GM06990 (cell line): ENCODE measurements around the gene FTO.

Experiments used
- DNase-seq: peaks from one replicate; pipeline ENCODE4 v3.0.0-alpha.2; 2011; ENCODE audit not compliant: insufficient read length; ENCODE audit errors: extremely low read depth
- H3K27me3 ChIP-seq: replicated peaks from 2 replicates; pipeline ENCODE4 v1.6.0; 2011; ENCODE audit warnings: low read length; ENCODE audit not compliant: control insufficient read depth, insufficient read depth
- H3K36me3 ChIP-seq: 2 replicates; pipeline ENCODE4 v1.5.1; 2011; ENCODE audit warnings: low read length; ENCODE audit not compliant: control insufficient read depth, insufficient read depth
- H3K4me3 ChIP-seq: replicated peaks from 2 replicates; pipeline ENCODE4 v1.5.1; 2011; ENCODE audit warnings: low read depth, mild to moderate bottlenecking, control low read depth, low read length
- TF ChIP-seq, protein P1 (sequence below): IDR thresholded peaks from 2 replicates; pipeline ENCODE4 v1.5.1; 2011; ENCODE audit warnings: low read length, control low read depth, mild to moderate bottlenecking, inconsistent platforms; ENCODE audit not compliant: insufficient read depth, poor library complexity, severe bottlenecking

FTO gene

DNA sequence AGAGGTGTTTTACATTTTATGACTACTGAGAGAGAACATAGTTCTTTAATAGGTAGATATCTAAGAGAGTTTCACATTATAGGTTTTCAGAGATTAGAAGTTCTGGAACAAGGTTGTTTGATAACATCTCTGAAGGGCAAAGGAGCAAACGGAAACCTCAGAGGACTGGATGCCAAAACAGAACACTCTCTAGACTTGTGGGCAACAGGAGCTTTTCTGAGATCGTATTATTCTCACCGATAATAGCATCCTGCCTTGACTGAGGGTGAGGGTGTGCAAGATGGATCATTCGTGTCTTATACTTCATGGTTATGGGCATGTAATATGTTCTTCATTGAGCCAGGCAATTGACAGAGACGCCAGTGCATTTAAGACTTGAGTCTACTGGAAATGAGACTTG is 347.9 kb downstream of the FTO start:
- DNase-seq: no peak
- TF ChIP-seq, protein P1, sequence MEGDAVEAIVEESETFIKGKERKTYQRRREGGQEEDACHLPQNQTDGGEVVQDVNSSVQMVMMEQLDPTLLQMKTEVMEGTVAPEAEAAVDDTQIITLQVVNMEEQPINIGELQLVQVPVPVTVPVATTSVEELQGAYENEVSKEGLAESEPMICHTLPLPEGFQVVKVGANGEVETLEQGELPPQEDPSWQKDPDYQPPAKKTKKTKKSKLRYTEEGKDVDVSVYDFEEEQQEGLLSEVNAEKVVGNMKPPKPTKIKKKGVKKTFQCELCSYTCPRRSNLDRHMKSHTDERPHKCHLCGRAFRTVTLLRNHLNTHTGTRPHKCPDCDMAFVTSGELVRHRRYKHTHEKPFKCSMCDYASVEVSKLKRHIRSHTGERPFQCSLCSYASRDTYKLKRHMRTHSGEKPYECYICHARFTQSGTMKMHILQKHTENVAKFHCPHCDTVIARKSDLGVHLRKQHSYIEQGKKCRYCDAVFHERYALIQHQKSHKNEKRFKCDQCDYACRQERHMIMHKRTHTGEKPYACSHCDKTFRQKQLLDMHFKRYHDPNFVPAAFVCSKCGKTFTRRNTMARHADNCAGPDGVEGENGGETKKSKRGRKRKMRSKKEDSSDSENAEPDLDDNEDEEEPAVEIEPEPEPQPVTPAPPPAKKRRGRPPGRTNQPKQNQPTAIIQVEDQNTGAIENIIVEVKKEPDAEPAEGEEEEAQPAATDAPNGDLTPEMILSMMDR: no peak
- no peak overlapping the region for H3K4me3 ChIP-seq
- H3K36me3 ChIP-seq: no peaks in the 10 kb centered on the region
- H3K27me3 ChIP-seq: no peaks in the 10 kb centered on the region

DNA sequence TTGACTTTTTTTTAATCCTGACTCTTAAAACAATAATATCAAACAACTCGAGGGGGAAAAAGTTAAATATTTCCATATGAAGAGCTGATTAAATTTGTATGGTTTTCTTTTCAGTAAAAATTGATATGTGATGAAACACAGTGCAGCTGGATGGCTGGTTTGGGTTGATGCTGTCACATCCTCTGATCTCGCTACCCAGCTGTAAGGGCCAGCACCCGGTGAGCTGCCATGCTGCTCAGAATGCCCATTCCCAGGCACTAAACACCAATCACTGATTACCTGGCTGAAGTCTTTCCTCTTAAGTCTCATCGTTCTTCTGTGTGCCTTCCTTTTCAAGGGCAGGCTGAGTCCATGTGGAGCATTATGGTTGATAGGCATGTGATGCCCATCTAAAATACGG is 348.3 kb downstream of the FTO start:
- Histone ChIP-seq H3K27me3 (no peaks in the 10 kb centered on the region), H3K4me3 (no peak overlapping the region), H3K36me3 (no peaks in the 10 kb centered on the region)
- TF ChIP-seq, protein P1: no peak
- DNase-seq: no peak

DNA sequence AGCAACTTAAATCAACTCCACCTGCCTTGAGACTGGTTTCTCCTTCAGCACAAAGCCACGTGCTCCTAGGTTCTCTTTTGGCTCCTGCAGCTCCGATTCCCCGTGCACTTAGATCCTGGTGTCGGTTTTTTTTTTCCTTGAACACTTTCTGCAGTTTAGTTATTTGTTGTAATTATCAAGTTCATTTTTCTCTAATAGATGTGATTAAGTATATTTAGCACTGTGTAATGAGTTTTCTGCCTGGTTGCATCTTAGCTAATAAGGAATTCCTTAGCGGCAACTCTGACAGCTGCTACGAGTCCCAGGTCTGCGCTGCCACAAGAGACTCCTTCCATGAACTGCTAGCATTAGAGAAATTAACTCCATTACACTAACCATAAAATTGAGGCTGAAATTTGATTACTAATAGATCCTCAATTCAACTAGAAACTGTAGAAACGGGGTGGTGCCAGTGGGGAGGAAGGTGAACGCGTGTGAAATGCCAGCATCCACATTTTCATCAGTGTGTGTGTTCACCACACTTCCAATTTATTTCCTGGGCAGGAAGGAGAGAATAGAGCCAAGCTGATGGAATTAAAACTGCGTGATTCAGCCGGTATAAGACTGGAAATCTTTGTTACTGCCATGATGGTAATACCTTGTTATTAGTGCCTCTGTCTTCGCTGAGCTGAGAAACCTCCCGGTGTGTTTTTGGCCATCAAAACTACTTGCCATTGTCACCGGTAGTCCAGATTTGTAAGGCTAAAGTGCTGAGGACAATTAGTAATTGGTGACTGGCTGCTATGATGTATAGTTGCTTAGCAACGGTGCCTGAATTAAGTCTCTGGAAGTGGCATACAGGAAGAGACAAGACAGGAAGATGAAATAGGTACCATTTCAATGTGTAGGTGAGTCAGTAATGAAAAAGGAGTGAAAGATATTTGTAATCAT is 350.2 kb downstream of the FTO start:
- Histone ChIP-seq H3K4me3 (no peak overlapping the region), H3K36me3 (no peaks in the 10 kb centered on the region), H3K27me3 (no peaks in the 10 kb centered on the region)
- no peak for DNase-seq
- TF ChIP-seq, protein P1: no peak

DNA sequence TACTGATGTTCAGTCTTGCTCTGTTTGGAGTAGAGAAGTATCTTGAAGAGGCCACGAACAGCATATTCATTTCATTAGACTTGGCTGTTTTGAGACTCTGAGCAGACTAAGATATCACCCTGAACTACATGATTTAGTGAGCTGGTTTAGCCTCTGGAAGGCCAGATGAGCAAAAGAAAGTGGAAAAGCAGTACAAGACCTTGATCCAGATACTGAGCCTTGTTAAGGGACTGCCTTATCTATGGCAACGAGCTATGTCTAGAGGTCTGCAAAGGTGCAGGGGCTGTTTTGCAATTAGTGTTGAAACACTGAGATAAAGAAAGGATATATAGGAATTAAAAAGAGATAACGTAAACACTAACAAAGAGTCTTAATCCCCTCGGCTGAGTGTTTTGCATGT is 351.2 kb downstream of the FTO start:
- Histone ChIP-seq H3K27me3 (no peaks in the 10 kb centered on the region), H3K36me3 (no peaks in the 10 kb centered on the region), H3K4me3 (no peak overlapping the region)
- no peak for DNase-seq
- TF ChIP-seq, protein P1: no peak

DNA sequence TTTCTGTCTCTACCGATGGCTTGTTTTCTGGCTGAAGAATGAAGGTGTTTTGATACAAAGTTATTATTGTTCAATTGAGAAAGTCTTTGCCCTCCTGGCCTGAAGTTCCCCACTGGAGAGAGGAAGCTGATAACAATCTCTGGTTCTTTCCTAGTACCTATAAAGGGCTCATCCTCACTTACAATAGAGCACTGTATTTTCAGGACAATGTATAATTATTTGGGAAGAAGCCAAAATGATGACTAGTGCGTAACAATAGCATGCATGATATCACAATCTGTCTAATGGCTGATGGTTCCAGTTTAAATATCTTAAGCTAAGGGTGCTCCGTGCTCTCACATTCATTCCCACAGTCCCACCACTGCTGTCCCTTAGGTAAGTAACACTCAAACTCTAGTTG is 351.9 kb downstream of the FTO start:
- DNase-seq: no peak
- Histone ChIP-seq H3K27me3 (no peaks in the 10 kb centered on the region), H3K36me3 (no peaks in the 10 kb centered on the region), H3K4me3 (no peak overlapping the region)
- TF ChIP-seq, protein P1: no peak
